DOHH2 (cell line): ENCODE results near the gene XCL1.

ENCODE experiments used
- H3F3A ChIP-seq: fragments of 200-600 bp; sonication (generic), shearing (Covaris generic); 2 replicates; pipeline ENCODE4 v1.6.0; 2016; ENCODE audit warnings: antibody characterized with exemption, mild to moderate bottlenecking; ENCODE audit not compliant: control insufficient read depth, insufficient read depth
- H3K27ac ChIP-seq: fragments of 200-600 bp; sonication (generic); 2 replicates; pipeline ENCODE4 v1.5.1; 2014; ENCODE audit warnings: low read depth, mild to moderate bottlenecking, low read length, moderate library complexity
- H3K27me3 ChIP-seq: fragments of 200-600 bp; sonication (generic); 2 replicates; pipeline ENCODE4 v1.6.1; 2014; ENCODE audit warnings: mild to moderate bottlenecking, low read length, mixed read lengths; ENCODE audit not compliant: control insufficient read depth
- H3K36me3 ChIP-seq: fragments of 200-600 bp; sonication (generic); 2 replicates; pipeline ENCODE4 v1.6.1; 2014; ENCODE audit warnings: mild to moderate bottlenecking, low read length, moderate library complexity, mixed read lengths; ENCODE audit not compliant: control insufficient read depth
- H3K4me1 ChIP-seq: fragments of 200-600 bp; sonication (generic); 2 replicates; pipeline ENCODE4 v1.6.1; 2014; ENCODE audit warnings: mild to moderate bottlenecking, low read length, mixed read lengths; ENCODE audit not compliant: control insufficient read depth
- H3K4me2 ChIP-seq: fragments of 200-600 bp; sonication (generic); 2 replicates; pipeline ENCODE4 v1.6.0; 2014; ENCODE audit warnings: mild to moderate bottlenecking, low read length, moderate library complexity
- H3K4me3 ChIP-seq: fragments of 200-600 bp; sonication (generic); 2 replicates; pipeline ENCODE4 v1.5.1; 2014; ENCODE audit warnings: mild to moderate bottlenecking, low read length, mixed read lengths
- H3K79me2 ChIP-seq: fragments of 200-600 bp; sonication (generic); 2 replicates; pipeline ENCODE4 v1.6.1; 2014; ENCODE audit warnings: mild to moderate bottlenecking, low read length, mixed read lengths; ENCODE audit not compliant: control insufficient read depth
- H3K9me2 ChIP-seq: fragments of 200-600 bp; sonication (generic); replicated peaks from 2 replicates; pipeline ENCODE4 v1.6.1; 2014; ENCODE audit warnings: mild to moderate bottlenecking, low read length, mixed read lengths; ENCODE audit not compliant: control insufficient read depth
- H3K9me3 ChIP-seq: fragments of 200-600 bp; sonication (generic); 2 replicates; pipeline ENCODE4 v1.6.1; 2014; ENCODE audit warnings: antibody characterized with exemption, low read length, mixed read lengths; ENCODE audit not compliant: control insufficient read depth, insufficient read depth
- H4K20me1 ChIP-seq: fragments of 200-600 bp; sonication (generic); 2 replicates; pipeline ENCODE4 v1.6.0; 2014; ENCODE audit warnings: low read depth, mild to moderate bottlenecking, antibody characterized with exemption, low read length, moderate library complexity; ENCODE audit not compliant: control insufficient read depth, insufficient read depth
- CTCF ChIP-seq: fragments of 200-600 bp; sonication (generic); IDR thresholded peaks from one replicate; pipeline ENCODE4 v1.5.1; 2014; ENCODE audit warnings: antibody characterized with exemption, mild to moderate bottlenecking, low read depth, low read length; ENCODE audit not compliant: poor library complexity, severe bottlenecking
- EZH2phosphoT487 ChIP-seq: fragments of 200-600 bp; sonication (generic); IDR thresholded peaks from 2 replicates; pipeline ENCODE4 v1.6.1; 2017; ENCODE audit warnings: borderline replicate concordance, mild to moderate bottlenecking, antibody characterized with exemption, low read length, moderate library complexity, mixed read lengths

XCL1 gene

DNA sequence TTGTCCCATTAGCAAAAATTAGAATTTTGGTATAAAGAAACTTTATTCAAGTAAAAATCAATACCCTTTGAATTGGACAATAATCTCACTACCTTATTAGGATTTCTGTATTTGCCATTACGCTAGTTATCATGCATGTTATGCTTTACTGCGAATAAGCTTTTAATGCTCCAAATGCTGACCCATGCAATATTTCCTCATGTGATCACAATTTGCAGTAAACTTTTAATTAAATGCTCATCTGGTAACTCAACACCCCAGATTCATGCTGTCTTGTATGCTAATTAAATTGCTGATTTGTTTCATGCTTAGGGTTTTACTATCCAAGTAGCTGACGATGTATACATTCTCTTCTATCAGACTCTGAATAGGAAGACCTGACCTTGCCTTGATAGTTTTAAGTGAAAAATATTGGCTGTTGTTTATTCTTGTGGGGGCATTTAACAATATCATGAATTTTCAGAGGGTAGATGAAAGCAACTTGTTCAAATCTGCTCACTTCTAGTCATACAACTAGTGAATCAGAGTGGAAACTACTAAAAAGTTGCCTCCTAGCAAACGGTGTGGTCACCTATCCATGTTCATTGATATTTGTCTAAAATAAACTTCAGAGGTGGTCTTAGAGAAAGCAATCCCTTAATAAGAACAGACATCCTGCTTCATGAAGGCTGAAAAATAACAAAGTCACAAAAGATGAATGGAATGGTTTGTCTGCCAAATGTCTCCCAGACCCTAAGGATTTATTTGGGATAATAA lies 5.6 kb downstream of the XCL1 start:
- Histone ChIP-seq H3K4me3 (no peak overlapping the region), H3K27me3 (no peaks in the 10 kb centered on the region), H3K79me2 (no peaks in the 10 kb centered on the region), H3K4me1 (no peaks in the 10 kb centered on the region), H3K27ac (no peak overlapping the region), H3K36me3 (no peaks in the 10 kb centered on the region), H4K20me1 (no peaks in the 10 kb centered on the region), H3K9me2 (no peaks in the 10 kb centered on the region), H3K4me2 (no peak overlapping the region), H3F3A (no peaks in the 10 kb centered on the region), H3K9me3 (no peaks in the 10 kb centered on the region)
- TF ChIP-seq CTCF (no peak), EZH2phosphoT487 (no peak)

- Histone ChIP-seq H3K4me2 (no peak overlapping the region), H3K79me2 (no peaks in the 10 kb centered on the region), H3K9me3 (no peaks in the 10 kb centered on the region), H3K36me3 (no peaks in the 10 kb centered on the region), H3K27me3 (no peaks in the 10 kb centered on the region), H3K4me1 (no peaks in the 10 kb centered on the region), H3K9me2 (no peaks in the 10 kb centered on the region), H3K27ac (no peak overlapping the region), H3F3A (no peaks in the 10 kb centered on the region), H4K20me1 (no peaks in the 10 kb centered on the region), H3K4me3 (no peak overlapping the region)
- TF ChIP-seq EZH2phosphoT487 (no peak), CTCF (no peak)
Observed at GRCh38 chr1:168582688-168583336, 6.4 kb downstream of the XCL1 start.

DNA sequence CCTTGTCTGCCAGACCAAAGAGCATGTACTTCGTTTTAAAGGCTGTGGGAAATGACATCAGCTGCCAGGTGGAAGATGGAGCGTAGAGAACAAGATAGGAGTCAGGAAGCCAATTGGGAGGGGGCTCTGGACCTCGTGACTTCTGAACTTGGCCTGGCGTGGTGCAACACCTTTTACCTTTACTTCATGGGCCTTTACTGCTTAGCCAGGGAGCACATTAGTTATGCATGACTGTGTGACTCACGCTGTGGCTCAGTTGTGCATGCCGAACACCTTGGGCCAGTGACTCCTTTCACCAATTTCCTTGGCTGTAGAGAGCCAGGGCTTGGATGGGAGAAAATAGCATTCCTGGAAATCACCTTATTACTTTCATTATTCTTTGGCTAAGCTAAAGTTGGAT lies 7.2 kb downstream of the XCL1 start:
- Histone ChIP-seq H3K27me3 (no peaks in the 10 kb centered on the region), H3K27ac (no peak overlapping the region), H3K79me2 (no peaks in the 10 kb centered on the region), H3K4me1 (no peaks in the 10 kb centered on the region), H3K9me3 (no peaks in the 10 kb centered on the region), H3K4me2 (no peak overlapping the region), H3K4me3 (no peak overlapping the region), H3F3A (no peaks in the 10 kb centered on the region), H3K36me3 (no peaks in the 10 kb centered on the region), H4K20me1 (no peaks in the 10 kb centered on the region), H3K9me2 (no peaks in the 10 kb centered on the region)
- no peak for TF ChIP-seq CTCF
- no peak for TF ChIP-seq EZH2phosphoT487
